ENCODE measurements around the gene SPACA5. TPM values are rescaled to one million over a fixed set of nuclear protein-coding genes. Genes with fewer than 3 reads are reported as not detected.

SPACA5 gene
- total and polyA plus RNA-seq, 7 donors = not detected

- TF ChIP-seq EP300 (IDR thresholded peaks at IDR 0.05) (no peak), CTCF (IDR thresholded peaks at IDR 0.05) (no peak), POLR2AphosphoS5 (IDR thresholded peaks at IDR 0.05) (no peak), POLR2A (IDR thresholded peaks at IDR 0.05) (no peak)
- 98 to 100% methylated on average over 2 of the region's 2 CpGs for WGBS, 2 donors
- Histone ChIP-seq H3K4me1 (no peaks in the 10 kb centered on the region), H3K9me3 (peaks cover 0 to 3% (median 0%) of the 10 kb centered on the region in 4 donors), H3K27me3 (no peaks in the 10 kb centered on the region), H3K36me3 (peaks cover 0 to 41% (median 4%) of the 10 kb centered on the region in 4 donors), H3K4me3 (no peak overlapping the region), H3K27ac (no peak overlapping the region)
- intact Hi-C loops (cut with DNase I) = no loop called here
- no peak for DNase-seq
Observed at GRCh38 chrX:48058621-48059295, 52.0 kb downstream of the SPACA5 start.

- Histone ChIP-seq H3K27ac (no peak overlapping the region), H3K4me3 (no peak overlapping the region), H3K27me3 (no peaks in the 10 kb centered on the region), H3K4me1 (no peaks in the 10 kb centered on the region), H3K9me3 (peaks cover 0 to 3% (median 0%) of the 10 kb centered on the region in 4 donors), H3K36me3 (peaks cover 0 to 44% (median 4%) of the 10 kb centered on the region in 4 donors)
- DNase-seq = no peak
- TF ChIP-seq POLR2A (IDR thresholded peaks at IDR 0.05) (no peak), EP300 (IDR thresholded peaks at IDR 0.05) (no peak), CTCF (IDR thresholded peaks at IDR 0.05) (no peak), POLR2AphosphoS5 (IDR thresholded peaks at IDR 0.05) (no peak)
- 91 to 96% methylated on average over 1 of the region's 1 CpG for WGBS, 2 donors
- intact Hi-C loops (cut with DNase I) = no loop called here
Observed at GRCh38 chrX:48059296-48059639, 52.5 kb downstream of the SPACA5 start.

Other genes starting within 250 kb of the SPACA5 start
- gene ZNF81, start 170.1 kb upstream of the SPACA5 start, total RNA-seq = 10 to 100 TPM in 2 of 4 donors, 1 to 10 TPM in 2; 4.4 to 16.0 (median 8.1) TPM
- gene ZNF81, start 170.1 kb upstream of the SPACA5 start, polyA plus RNA-seq = 1 to 10 TPM in 1 of 3 donors, under 1 TPM in 2; 0.60 to 3.0 (median 0.69) TPM
- 1 to 10 TPM; 3.9 to 6.4 (median 4.2) TPM for gene ZNF182, start 3.0 kb upstream of the SPACA5 start, total RNA-seq
- 1 to 10 TPM in 1 of 3 donors, under 1 TPM in 2; 0.60 to 3.7 (median 0.92) TPM for gene ZNF182, start 3.0 kb upstream of the SPACA5 start, polyA plus RNA-seq
- 1 to 10 TPM; 4.3 to 7.5 (median 4.7) TPM for gene ZNF630, start 64.7 kb downstream of the SPACA5 start, total RNA-seq
- gene ZNF630, start 64.7 kb downstream of the SPACA5 start, polyA plus RNA-seq = 1 to 10 TPM; 1.4 to 2.3 (median 1.8) TPM
- not detected for gene SPACA5B, start 123.6 kb downstream of the SPACA5 start, total RNA-seq
- gene SPACA5B, start 123.6 kb downstream of the SPACA5 start, polyA plus RNA-seq = not detected
- gene SSX5, start 189.8 kb downstream of the SPACA5 start, total RNA-seq = not detected
- gene SSX5, start 189.8 kb downstream of the SPACA5 start, polyA plus RNA-seq = not detected
- not detected for gene SSX1, start 248.4 kb downstream of the SPACA5 start, total RNA-seq
- not detected for gene SSX1, start 248.4 kb downstream of the SPACA5 start, polyA plus RNA-seq

All from sigmoid colon (tissue), 7 donors.